ENCODE data around the gene LMAN2L. TPM values are rescaled to one million over a fixed set of nuclear protein-coding genes. Genes with fewer than 3 reads are reported as not detected.

Gene LMAN2L
- polyA plus RNA-seq, 3 donors: 7.9 to 22.4 (median 16.6) TPM

DNA sequence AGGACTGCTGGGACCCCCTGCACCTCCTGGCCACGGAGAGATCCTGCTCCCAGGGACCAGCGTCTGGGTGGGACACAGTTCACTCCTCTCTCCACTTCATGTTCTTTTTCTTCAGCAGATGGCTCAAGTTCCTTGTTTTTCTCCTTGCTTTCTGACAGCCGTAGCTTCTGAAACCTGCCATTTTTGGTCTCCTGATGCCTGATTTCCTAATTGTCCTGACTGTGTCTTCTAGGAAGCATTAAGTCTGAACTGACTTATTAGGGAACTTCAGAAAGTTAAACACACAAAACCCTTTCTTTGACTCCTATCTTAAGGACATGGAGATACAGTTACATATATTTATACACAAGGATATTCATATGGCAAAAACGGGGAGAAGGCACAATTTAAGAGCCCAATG is 43.5 kb upstream of the LMAN2L start:
- Mint-ChIP-seq H3K4me1 (peaks cover 5% of the 10 kb centered on the region), H3K27ac (peak overlapping the region in 1 of 7 donors; percentile 66), H3K9me3 (no peaks in the 10 kb centered on the region), H3K4me3 (no peak overlapping the region), H3K27me3 (ENCODE audit: low read depth in 3 of 3) (peaks cover 0 to 2% (median 0%) of the 10 kb centered on the region in 3 donors), H3K36me3 (peaks cover 5 to 10% of the 10 kb centered on the region in 2 donors)
- no peaks in the 10 kb centered on the region for H3K27me3 ChIP-seq (ENCODE audit: control insufficient read depth in 2 of 2, insufficient read depth in 2 of 2, low read length in 2 of 2)
- H3K4me2 ChIP-seq (replicated peaks; ENCODE audit: extremely low read depth, low read length, poor library complexity, severe bottlenecking): no peak overlapping the region
- H2AFZ ChIP-seq (ENCODE audit: insufficient read depth, low read depth, low read length, poor library complexity, severe bottlenecking): no peak overlapping the region
- no peaks in the 10 kb centered on the region for H3K36me3 ChIP-seq (replicated peaks in 1 of 2; ENCODE audit: control insufficient read depth in 1 of 2, insufficient read depth in 2 of 2, low read length in 2 of 2)
- intact Hi-C loops (cut with micrococcal nuclease): no loop called here
- DNase-seq: no peak
- no peaks in the 10 kb centered on the region for H4K20me1 ChIP-seq (ENCODE audit: insufficient read depth, low read length)
- no peak overlapping the region for H3K9ac ChIP-seq (ENCODE audit: insufficient read depth, low read length, poor library complexity, severe bottlenecking)
- TF ChIP-seq, protein P1, sequence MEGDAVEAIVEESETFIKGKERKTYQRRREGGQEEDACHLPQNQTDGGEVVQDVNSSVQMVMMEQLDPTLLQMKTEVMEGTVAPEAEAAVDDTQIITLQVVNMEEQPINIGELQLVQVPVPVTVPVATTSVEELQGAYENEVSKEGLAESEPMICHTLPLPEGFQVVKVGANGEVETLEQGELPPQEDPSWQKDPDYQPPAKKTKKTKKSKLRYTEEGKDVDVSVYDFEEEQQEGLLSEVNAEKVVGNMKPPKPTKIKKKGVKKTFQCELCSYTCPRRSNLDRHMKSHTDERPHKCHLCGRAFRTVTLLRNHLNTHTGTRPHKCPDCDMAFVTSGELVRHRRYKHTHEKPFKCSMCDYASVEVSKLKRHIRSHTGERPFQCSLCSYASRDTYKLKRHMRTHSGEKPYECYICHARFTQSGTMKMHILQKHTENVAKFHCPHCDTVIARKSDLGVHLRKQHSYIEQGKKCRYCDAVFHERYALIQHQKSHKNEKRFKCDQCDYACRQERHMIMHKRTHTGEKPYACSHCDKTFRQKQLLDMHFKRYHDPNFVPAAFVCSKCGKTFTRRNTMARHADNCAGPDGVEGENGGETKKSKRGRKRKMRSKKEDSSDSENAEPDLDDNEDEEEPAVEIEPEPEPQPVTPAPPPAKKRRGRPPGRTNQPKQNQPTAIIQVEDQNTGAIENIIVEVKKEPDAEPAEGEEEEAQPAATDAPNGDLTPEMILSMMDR (IDR thresholded peaks at IDR 0.05): no peak
- WGBS (ENCODE audit: insufficient coverage): no CpG with 5 or more reads among the region's 4 CpGs
- H3K4me1 ChIP-seq (ENCODE audit: control insufficient read depth in 1 of 2, insufficient read depth in 2 of 2, low read length in 2 of 2): no peaks in the 10 kb centered on the region
- no peak overlapping the region for H3K4me3 ChIP-seq (replicated peaks in 1 of 3; ENCODE audit: low read depth in 2 of 3, low read length in 3 of 3)
- H3K79me2 ChIP-seq (ENCODE audit: insufficient read depth, low read length): no peaks in the 10 kb centered on the region
- no peaks in the 10 kb centered on the region for H3K9me3 ChIP-seq (replicated peaks in 1 of 2; ENCODE audit: control insufficient read depth in 1 of 2, insufficient read depth in 1 of 2, low read length in 2 of 2)
- H3K27ac ChIP-seq (ENCODE audit: low read depth in 1 of 2, low read length in 2 of 2): no peak overlapping the region

DNA sequence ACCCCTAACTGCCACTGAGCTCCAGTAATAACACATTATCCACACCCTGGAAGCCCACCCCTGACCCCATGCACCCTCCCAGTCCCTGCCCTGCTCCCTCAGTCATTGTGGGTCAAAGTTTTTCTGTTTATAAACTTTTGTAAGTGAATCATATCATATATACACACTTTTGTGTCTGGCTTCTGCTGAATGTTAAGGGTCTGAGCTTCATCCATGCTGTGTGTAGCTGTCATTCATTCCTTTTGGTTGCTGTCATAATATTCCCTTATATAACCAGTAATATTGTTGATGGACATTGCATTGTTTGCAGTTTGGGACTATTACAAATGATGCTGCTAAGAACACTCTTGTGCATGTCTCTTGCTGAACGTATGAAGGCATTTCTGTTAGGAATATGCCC is 35.3 kb upstream of the LMAN2L start:
- H3K27ac Mint-ChIP-seq: no peak overlapping the region
- intact Hi-C loops (cut with micrococcal nuclease): no loop called here
- Histone ChIP-seq H3K9ac (ENCODE audit: insufficient read depth, low read length, poor library complexity, severe bottlenecking) (no peak overlapping the region), H3K27me3 (ENCODE audit: control insufficient read depth in 2 of 2, insufficient read depth in 2 of 2, low read length in 2 of 2) (no peaks in the 10 kb centered on the region), H3K4me3 (replicated peaks in 1 of 3; ENCODE audit: low read depth in 2 of 3, low read length in 3 of 3) (no peak overlapping the region), H2AFZ (ENCODE audit: insufficient read depth, low read depth, low read length, poor library complexity, severe bottlenecking) (no peak overlapping the region), H3K4me1 (ENCODE audit: control insufficient read depth in 1 of 2, insufficient read depth in 2 of 2, low read length in 2 of 2) (peaks cover 11% of the 10 kb centered on the region in 2 donors), H3K79me2 (ENCODE audit: insufficient read depth, low read length) (no peaks in the 10 kb centered on the region), H3K27ac (ENCODE audit: low read depth in 1 of 2, low read length in 2 of 2) (no peak overlapping the region), H4K20me1 (ENCODE audit: insufficient read depth, low read length) (peaks cover 7% of the 10 kb centered on the region), H3K9me3 (replicated peaks in 1 of 2; ENCODE audit: control insufficient read depth in 1 of 2, insufficient read depth in 1 of 2, low read length in 2 of 2) (no peaks in the 10 kb centered on the region), H3K36me3 (replicated peaks in 1 of 2; ENCODE audit: control insufficient read depth in 1 of 2, insufficient read depth in 2 of 2, low read length in 2 of 2) (no peaks in the 10 kb centered on the region), H3K4me2 (replicated peaks; ENCODE audit: extremely low read depth, low read length, poor library complexity, severe bottlenecking) (no peak overlapping the region)
- peaks cover 0 to 2% (median 0%) of the 10 kb centered on the region in 7 donors for H3K9me3 Mint-ChIP-seq
- peaks cover 3 to 20% of the 10 kb centered on the region in 2 donors for H3K36me3 Mint-ChIP-seq
- no peak overlapping the region for H3K4me3 Mint-ChIP-seq
- no CpG with 5 or more reads among the region's 1 CpG for WGBS (ENCODE audit: insufficient coverage)
- peaks cover 0 to 2% (median 0%) of the 10 kb centered on the region in 3 donors for H3K27me3 Mint-ChIP-seq (ENCODE audit: low read depth in 3 of 3)
- TF ChIP-seq, protein P1 (IDR thresholded peaks at IDR 0.05): no peak
- no peak for DNase-seq
- H3K4me1 Mint-ChIP-seq: peaks cover 10% of the 10 kb centered on the region

Data from CD14-positive monocyte (primary cell).